A172 (cell line): Measurements from ENCODE around the gene C1orf74. TPM values are rescaled to one million over a fixed set of nuclear protein-coding genes. Genes with fewer than 3 reads are reported as not detected.
"Not testable (repeated sequence)": the region's sequence is repeated elsewhere in the genome, so short reads cannot be mapped to it uniquely, and the experiment has no call there.

Source experiments
- DNase-seq: peaks from one replicate; pipeline ENCODE4 v3.0.0-alpha.2; 2015; ENCODE audit warnings: low spot score
- total RNA-seq: library from RNA; depleted of rRNA; stranded (reverse); fragments of >200 nt; shearing (Covaris generic); gene quantifications from 2 replicates; pipeline ENCODE4 v1.2.3, GENCODE V29; 2014

C1orf74 gene
- total RNA-seq, 1 experiment from 2014 or later: 5.0 TPM

GRCh38 chr1:209805875-209806760 lies 21.8 kb upstream of the C1orf74 start, which contains the start of gene IRF6:
IRF6 (minus strand) TSS chr1:209806142; CDS start chr1:209801413, 4,729 bp downstream.
- no peak for DNase-seq

- DNase-seq: no peak
Observed at GRCh38 chr1:209805341-209805781, 21.0 kb upstream of the C1orf74 start.

GRCh38 chr1:209803568-209803967 lies 19.2 kb upstream of the C1orf74 start:
- DNase-seq: no peak

- DNase-seq: no peak
Observed at GRCh38 chr1:209802780-209803152, 18.4 kb upstream of the C1orf74 start.

GRCh38 chr1:209802117-209802779 lies 17.9 kb upstream of the C1orf74 start:
- no peak for DNase-seq

GRCh38 chr1:209800984-209801834 lies 16.9 kb upstream of the C1orf74 start:
- DNase-seq: no peak

GRCh38 chr1:209797978-209798639 lies 13.8 kb upstream of the C1orf74 start:
- no peak for DNase-seq

GRCh38 chr1:209793711-209794110 lies 9.4 kb upstream of the C1orf74 start:
- DNase-seq: not testable (repeated sequence)

GRCh38 chr1:209791920-209792319 lies 7.6 kb upstream of the C1orf74 start:
- DNase-seq: no peak

GRCh38 chr1:209790286-209791193 lies 6.2 kb upstream of the C1orf74 start:
- peak; percentile 71 for DNase-seq

GRCh38 chr1:209789245-209789644 lies 4.9 kb upstream of the C1orf74 start:
- no peak for DNase-seq

GRCh38 chr1:209787551-209787950 lies 3.2 kb upstream of the C1orf74 start:
- no peak for DNase-seq

- DNase-seq: no peak
Observed at GRCh38 chr1:209786146-209786545, 1.8 kb upstream of the C1orf74 start.

GRCh38 chr1:209785592-209785991 lies 1.2 kb upstream of the C1orf74 start:
- no peak for DNase-seq

- DNase-seq: no peak
Observed at GRCh38 chr1:209783386-209783785, 973 bp downstream of the C1orf74 start.

GRCh38 chr1:209780268-209780667 lies 4.1 kb downstream of the C1orf74 start:
- no peak for DNase-seq

GRCh38 chr1:209778102-209778501 lies 6.3 kb downstream of the C1orf74 start:
- DNase-seq: no peak

- no peak for DNase-seq
Observed at GRCh38 chr1:209777587-209777986, 6.8 kb downstream of the C1orf74 start.

GRCh38 chr1:209775678-209776077 lies 8.7 kb downstream of the C1orf74 start:
- no peak for DNase-seq

GRCh38 chr1:209774592-209774991 lies 9.8 kb downstream of the C1orf74 start:
- no peak for DNase-seq
